DND-41 (cell line): Measurements from ENCODE around the gene PREX1.

Source experiments
- CTCF ChIP-seq: IDR thresholded peaks from 2 replicates; pipeline ENCODE4 v1.5.1; 2012; ENCODE audit warnings: borderline replicate concordance, low read length, moderate library complexity, mild to moderate bottlenecking; ENCODE audit not compliant: poor library complexity, severe bottlenecking; ENCODE audit errors: extremely low read depth
- EZH2 ChIP-seq: IDR thresholded peaks from 3 replicates; pipeline ENCODE4 v1.6.1; 2012; ENCODE audit warnings: borderline replicate concordance, low read depth, mild to moderate bottlenecking, moderate library complexity, low read length, inconsistent platforms; ENCODE audit not compliant: severe bottlenecking

GRCh38 chr20:48827855-48828733, at the start of gene PREX1:
- TF ChIP-seq CTCF = no peak
- TF ChIP-seq EZH2 = peak; percentile 39
